SU-DHL-6 (cell line): ENCODE results near the gene PLXDC1.

ENCODE experiments used
- EZH2phosphoT487 ChIP-seq: fragments of 200-600 bp; sonication (generic), shearing (Covaris generic); conservative IDR thresholded peaks from 2 replicates; pipeline ENCODE4 v1.6.1; 2018; ENCODE audit warnings: mild to moderate bottlenecking, antibody characterized with exemption, low read length, moderate library complexity, mixed read lengths
- TF ChIP-seq, protein P1 (sequence below): fragments of 200-600 bp; sonication (generic); IDR thresholded peaks from one replicate; pipeline ENCODE4 v1.5.1; 2017; ENCODE audit warnings: antibody characterized with exemption, mild to moderate bottlenecking, low read length, moderate library complexity; ENCODE audit not compliant: insufficient read depth, poor library complexity, severe bottlenecking

GRCh38 chr17:39028690-39029089 is 122.7 kb downstream of the PLXDC1 start:
- TF ChIP-seq, protein P1, sequence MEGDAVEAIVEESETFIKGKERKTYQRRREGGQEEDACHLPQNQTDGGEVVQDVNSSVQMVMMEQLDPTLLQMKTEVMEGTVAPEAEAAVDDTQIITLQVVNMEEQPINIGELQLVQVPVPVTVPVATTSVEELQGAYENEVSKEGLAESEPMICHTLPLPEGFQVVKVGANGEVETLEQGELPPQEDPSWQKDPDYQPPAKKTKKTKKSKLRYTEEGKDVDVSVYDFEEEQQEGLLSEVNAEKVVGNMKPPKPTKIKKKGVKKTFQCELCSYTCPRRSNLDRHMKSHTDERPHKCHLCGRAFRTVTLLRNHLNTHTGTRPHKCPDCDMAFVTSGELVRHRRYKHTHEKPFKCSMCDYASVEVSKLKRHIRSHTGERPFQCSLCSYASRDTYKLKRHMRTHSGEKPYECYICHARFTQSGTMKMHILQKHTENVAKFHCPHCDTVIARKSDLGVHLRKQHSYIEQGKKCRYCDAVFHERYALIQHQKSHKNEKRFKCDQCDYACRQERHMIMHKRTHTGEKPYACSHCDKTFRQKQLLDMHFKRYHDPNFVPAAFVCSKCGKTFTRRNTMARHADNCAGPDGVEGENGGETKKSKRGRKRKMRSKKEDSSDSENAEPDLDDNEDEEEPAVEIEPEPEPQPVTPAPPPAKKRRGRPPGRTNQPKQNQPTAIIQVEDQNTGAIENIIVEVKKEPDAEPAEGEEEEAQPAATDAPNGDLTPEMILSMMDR = no peak
- TF ChIP-seq EZH2phosphoT487 = no peak
